K562 (cell line): ENCODE data around the gene INTS6L. TPM values are rescaled to one million over a fixed set of nuclear protein-coding genes. Genes with fewer than 3 reads are reported as not detected.

ENCODE experiments used
- ARID1B ChIP-seq: fragments of 450-650 bp; IDR thresholded peaks from 2 replicates; pipeline ENCODE4 v1.6.1; 2016; ENCODE audit warnings: antibody characterized with exemption, mild to moderate bottlenecking, inconsistent platforms
- ASH1L ChIP-seq: fragments of 450-650 bp; IDR thresholded peaks from 2 replicates; pipeline ENCODE4 v1.6.1; 2018; ENCODE audit warnings: borderline replicate concordance, mild to moderate bottlenecking, low read depth; ENCODE audit not compliant: partially characterized antibody
- BACH1 ChIP-seq: fragments of 200-800 bp; sonication (Bioruptor generic); IDR thresholded peaks from 2 replicates; pipeline ENCODE4 v1.6.1; 2016; ENCODE audit warnings: missing genetic modification characterization, missing compliant biosample characterization
- ESRRA ChIP-seq: fragments of 450-650 bp; IDR thresholded peaks from 2 replicates; pipeline ENCODE4 v1.6.1; 2014; ENCODE audit warnings: low read depth, mild to moderate bottlenecking, moderate library complexity, borderline replicate concordance
- FOSL1 ChIP-seq: fragments of 200-800 bp; sonication (Bioruptor generic); conservative IDR thresholded peaks from 2 replicates; pipeline ENCODE4 v1.6.1; 2016; ENCODE audit warnings: missing genetic modification characterization, missing compliant biosample characterization
- FOXM1 ChIP-seq, 2 experiments: fragments of 450-650 bp in 1 of 2; sonication (generic) in 1 of 2; formaldehyde crosslinking in 1 of 2; IDR thresholded peaks; 2 replicates each; pipeline versions ENCODE4 v1.6.1 to v1.9.0; 2017 to 2022; ENCODE audit warnings: low read depth in 2 of 2, mild to moderate bottlenecking in 2 of 2, missing genetic modification reagents in 1 of 2, moderate library complexity in 1 of 2
- GTF2B ChIP-seq: IDR thresholded peaks from 2 replicates; pipeline ENCODE4 v1.6.1; 2011; ENCODE audit not compliant: insufficient read length; ENCODE audit errors: extremely low read depth
- HDAC1 ChIP-seq, 2 experiments: fragments of 450-650 bp; IDR thresholded peaks; 2 replicates each; pipeline ENCODE4 v1.6.1; 2016 to 2017; ENCODE audit warnings: inconsistent platforms in 1 of 2, mild to moderate bottlenecking in 1 of 2, moderate library complexity in 1 of 2
- MLLT1 ChIP-seq, 2 experiments: fragments of 450-650 bp; IDR thresholded peaks; 2 replicates each; pipeline ENCODE4 v1.6.1; 2016
- MYBL2 ChIP-seq, 2 experiments: fragments of 450-650 bp in 1 of 2; sonication (generic) in 1 of 2; formaldehyde crosslinking in 1 of 2; IDR thresholded peaks; 2 replicates each; pipeline versions ENCODE4 v1.6.1 to v1.8.1; 2017 to 2022; ENCODE audit warnings: borderline replicate concordance in 1 of 2, inconsistent platforms in 1 of 2, low read depth in 1 of 2, mild to moderate bottlenecking in 1 of 2, missing genetic modification reagents in 1 of 2, moderate library complexity in 1 of 2
- NBN ChIP-seq: fragments of 450-650 bp; IDR thresholded peaks from 2 replicates; pipeline ENCODE4 v1.6.1; 2016; ENCODE audit warnings: low read depth, mild to moderate bottlenecking
- NFXL1 ChIP-seq: fragments of 450-650 bp; formaldehyde crosslinking; IDR thresholded peaks from 2 replicates; pipeline ENCODE4 v1.4.0; 2021; ENCODE audit warnings: mild to moderate bottlenecking
- PML ChIP-seq: IDR thresholded peaks from 2 replicates; pipeline ENCODE4 v1.6.1; 2012; ENCODE audit warnings: low read length, inconsistent platforms
- RBM25 ChIP-seq: fragments of 200-400 bp; formaldehyde crosslinking; IDR thresholded peaks from 2 replicates; pipeline ENCODE4 v1.6.1; 2018; ENCODE audit warnings: low read length, low read depth, moderate library complexity; ENCODE audit not compliant: severe bottlenecking
- SMARCA5 ChIP-seq: fragments of 450-650 bp; IDR thresholded peaks from 2 replicates; pipeline ENCODE4 v1.6.1; 2016
- SNRNP70 ChIP-seq: fragments of 200-400 bp; formaldehyde crosslinking; optimal IDR thresholded peaks from 2 replicates; pipeline ENCODE3; 2017; ENCODE audit warnings: low read depth, low read length
- SREBF1 ChIP-seq: fragments of 150-350 bp; IDR thresholded peaks from 2 replicates; pipeline ENCODE4 v1.6.1; 2014; ENCODE audit warnings: antibody characterized with exemption, low read depth, low read length, borderline replicate concordance
- ZKSCAN3 ChIP-seq: fragments of 250-450 bp; sonication (Bioruptor Pico); IDR thresholded peaks from 2 replicates; pipeline ENCODE4 v1.4.0; 2020
- ZMIZ1 ChIP-seq, 2 experiments: fragments of 150-350 bp in 1 of 2; IDR thresholded peaks; 2 replicates each; pipeline ENCODE4 v1.6.1; 2012 to 2016; ENCODE audit warnings: low read depth in 2 of 2, low read length in 2 of 2, mild to moderate bottlenecking in 1 of 2, moderate library complexity in 1 of 2
- ZNF174 ChIP-seq: fragments of 250-450 bp; sonication (Bioruptor Pico); IDR thresholded peaks from 2 replicates; pipeline ENCODE4 v1.4.0; 2020; ENCODE audit warnings: mild to moderate bottlenecking
- ZNF23 ChIP-seq: fragments of 250-450 bp; sonication (Bioruptor Pico); IDR thresholded peaks from 2 replicates; pipeline ENCODE4 v1.4.0; 2020; ENCODE audit warnings: mild to moderate bottlenecking
- polyA plus RNA-seq, 8 experiments: library from polyadenylated mRNA; depleted of rRNA in 4 of 8; stranded (reverse) in 5 of 8; unstranded in 3 of 8; fragments of >200 nt; fragmentation: Nextera tagmentation in 2 of 8; fragmentation: Illumina TruSeq in 1 of 8; extraction: Ambion mirVana in 2 of 8; extraction: Trizol in 1 of 8; gene quantifications; 2 replicates each; pipeline versions ENCODE4 v1.2.1 to v1.2.3, GENCODE V29; 2011 to 2014; ENCODE audit warnings: inconsistent platforms in 1 of 8, missing spikeins in 1 of 8
- total RNA-seq, 7 experiments: library from RNA; depleted of rRNA in 6 of 7; stranded (reverse); fragments of >200 nt in 6 of 7; fragmentation: Illumina TruSeq in 2 of 7; extraction: Trizol in 2 of 7; gene quantifications; 2 replicates each; pipeline versions ENCODE4 v1.2.1 to v1.2.3, GENCODE V29; 2011 to 2021; ENCODE audit warnings: low replicate concordance in 1 of 7

The INTS6L gene
- total and polyA plus RNA-seq, 9 of the 15 experiments (the other 6 are each of a cell fraction or from before 2014, with no cell fraction given): 6.1 to 44.9 (median 21.9) TPM

- TF ChIP-seq SREBF1 (no peak), ARID1B (no peak; the same call in 1 of the 2 replicates), ZNF174 (CRISPR knock-in tag) (no peak), MLLT1 (IDR thresholded peaks at IDR 0.05) (no peak), PML (peak; percentile 64; the same call in 1 of the 2 replicates), SMARCA5 (no peak), ZMIZ1 (IDR thresholded peaks at IDR 0.05; ENCODE audit: low read depth in 2 of 2, low read length in 2 of 2) (no peak), NBN (no peak), BACH1 (tag) (no peak), RBM25 (no peak), ASH1L (no peak), GTF2B (no peak), ZKSCAN3 (CRISPR knock-in tag) (no peak), HDAC1 (IDR thresholded peaks at IDR 0.05) (no peak), ZNF23 (CRISPR knock-in tag) (no peak), NFXL1 (CRISPR knock-in tag) (no peak), FOXM1 (IDR thresholded peaks at IDR 0.05; ENCODE audit: low read depth) (no peak), FOXM1 (CRISPR knock-in tag; IDR thresholded peaks at IDR 0.05; ENCODE audit: low read depth) (no peak), ESRRA (peak; percentile 47; the same call in 1 of the 2 replicates), FOSL1 (no peak), SNRNP70 (no peak), MYBL2 (IDR thresholded peaks at IDR 0.05; ENCODE audit: low read depth) (no peak), MYBL2 (CRISPR knock-in tag; IDR thresholded peaks at IDR 0.05; ENCODE audit: borderline replicate concordance) (no peak)
Observed at GRCh38 chrX:135520553-135521404, at the start of gene INTS6L (continued).
